T-helper 1 cell treated with Interleukin-12 subunit alpha and Interleukin-12 subunit beta and Interleukin-4 antibody, amounts not matched to agents 30 ng/mL and 1 ng/mL, for 36 hours (primary cell): ENCODE results near the gene C18orf32. TPM values are rescaled to one million over a fixed set of nuclear protein-coding genes. Genes with fewer than 3 reads are reported as not detected.

Experiments used
- intact Hi-C: fragments of 100-400 bp; cut with micrococcal nuclease; formaldehyde crosslinking; loops from one replicate; pipeline ENCODE4 v1.15.1; 2024
- total RNA-seq: library from RNA; stranded (reverse); gene quantifications from 2 replicates; pipeline ENCODE4 v1.2.3, GENCODE V29; 2022

C18orf32 gene
- total RNA-seq, 1 donor from 2014 or later, result 30.2 TPM

GRCh38 chr18:49431165-49431962 lies 55.7 kb downstream of the C18orf32 start:
- intact Hi-C loops, result no loop called here

Other genes starting within 250 kb of the C18orf32 start
- 64.0 and 65.5 TPM in 2 replicates for gene DYM, start 26.6 kb downstream of the C18orf32 start, total RNA-seq
- 1,295 and 1,308 TPM in 2 replicates for gene RPL17, start 5.2 kb upstream of the C18orf32 start, total RNA-seq
- not detected in 2 replicates for gene LIPG, start 74.8 kb upstream of the C18orf32 start, total RNA-seq